HepG2 (cell line): Measurements from ENCODE around the gene COPS4. TPM values are rescaled to one million over a fixed set of nuclear protein-coding genes. Genes with fewer than 3 reads are reported as not detected.

Experiments used
- ATF5 ChIP-seq: sonication (generic); formaldehyde crosslinking; IDR thresholded peaks from 2 replicates; pipeline ENCODE4 v1.4.0; 2020; ENCODE audit warnings: mild to moderate bottlenecking, low read depth, missing genetic modification reagents
- BCLAF1 ChIP-seq: fragments of 450-650 bp; IDR thresholded peaks from 2 replicates; pipeline ENCODE4 v1.6.1; 2017; ENCODE audit warnings: mild to moderate bottlenecking
- CAMTA2 ChIP-seq: sonication (generic); formaldehyde crosslinking; IDR thresholded peaks from 2 replicates; pipeline ENCODE4 v1.4.0; 2020; ENCODE audit warnings: mild to moderate bottlenecking, missing genetic modification reagents, borderline replicate concordance
- CBX2 ChIP-seq, 2 experiments: fragments of 200-600 bp in 1 of 2; sonication (generic); formaldehyde crosslinking in 1 of 2; IDR thresholded peaks; 2 replicates each; pipeline versions ENCODE4 v1.7.0 to v1.8.1; 2018 to 2022; ENCODE audit warnings: low read depth in 2 of 2, low read length in 1 of 2, mild to moderate bottlenecking in 1 of 2, missing genetic modification reagents in 1 of 2
- FOXA1 ChIP-seq, 2 experiments: fragments of 450-650 bp in 1 of 2; sonication (generic) in 1 of 2; formaldehyde crosslinking in 1 of 2; IDR thresholded peaks; 2 replicates each; pipeline versions ENCODE4 v1.4.0 to v1.6.1; 2016 to 2020; ENCODE audit warnings: missing genetic modification reagents in 1 of 2
- HDAC2 ChIP-seq: sonication (generic); formaldehyde crosslinking; IDR thresholded peaks from 2 replicates; pipeline ENCODE4 v1.4.0; 2020; ENCODE audit warnings: missing genetic modification reagents
- IRF2 ChIP-seq: IDR thresholded peaks from 2 replicates; pipeline ENCODE4 v1.6.1; 2018; ENCODE audit warnings: missing genetic modification reagents, missing compliant biosample characterization
- MIXL1 ChIP-seq: IDR thresholded peaks from 2 replicates; pipeline ENCODE4 v1.6.1; 2016
- NBN ChIP-seq: fragments of 450-650 bp; conservative IDR thresholded peaks from 2 replicates; pipeline ENCODE4 v1.6.1; 2017
- NCOA1 ChIP-seq: sonication (generic); formaldehyde crosslinking; IDR thresholded peaks from 2 replicates; pipeline ENCODE4 v1.9.0; 2021; ENCODE audit warnings: missing genetic modification reagents
- PITX1 ChIP-seq: sonication (generic); formaldehyde crosslinking; IDR thresholded peaks from 2 replicates; pipeline ENCODE4 v1.5.1; 2020; ENCODE audit warnings: mild to moderate bottlenecking, missing genetic modification reagents
- RFX5 ChIP-seq: IDR thresholded peaks from 2 replicates; pipeline ENCODE4 v1.6.1; 2011; ENCODE audit warnings: low read depth, low read length, improper control_type of control experiment
- SP4 ChIP-seq: sonication (generic); formaldehyde crosslinking; IDR thresholded peaks from 2 replicates; pipeline ENCODE4 v1.8.1; 2023; ENCODE audit warnings: mild to moderate bottlenecking, missing genetic modification reagents
- TCF7 ChIP-seq: sonication (generic); IDR thresholded peaks from 2 replicates; pipeline ENCODE4 v1.6.1; 2016; ENCODE audit warnings: antibody characterized with exemption, low read depth
- YEATS2 ChIP-seq: sonication (generic); formaldehyde crosslinking; IDR thresholded peaks from 2 replicates; pipeline ENCODE4 v1.4.0; 2020; ENCODE audit warnings: missing genetic modification reagents, borderline replicate concordance
- ZBTB14 ChIP-seq: sonication (generic); formaldehyde crosslinking; IDR thresholded peaks from 2 replicates; pipeline ENCODE4 v1.4.0; 2020; ENCODE audit warnings: missing genetic modification reagents
- ZHX1 ChIP-seq: sonication (generic); formaldehyde crosslinking; IDR thresholded peaks from 2 replicates; pipeline ENCODE4 v1.8.1; 2022; ENCODE audit warnings: low read depth, mild to moderate bottlenecking, missing genetic modification reagents
- ZNF335 ChIP-seq: sonication (generic); formaldehyde crosslinking; IDR thresholded peaks from 2 replicates; pipeline ENCODE4 v1.4.0; 2020; ENCODE audit warnings: missing genetic modification reagents
- ZNF557 ChIP-seq: sonication (generic); formaldehyde crosslinking; IDR thresholded peaks from 2 replicates; pipeline ENCODE4 v1.4.0; 2020; ENCODE audit warnings: missing genetic modification reagents
- ZNF589 ChIP-seq: sonication (generic); formaldehyde crosslinking; conservative IDR thresholded peaks from 2 replicates; pipeline ENCODE4 v1.8.0; 2022; ENCODE audit warnings: mild to moderate bottlenecking, moderate library complexity, missing genetic modification reagents
- polyA plus RNA-seq, 8 experiments: library from polyadenylated mRNA; depleted of rRNA in 3 of 8; stranded (reverse) in 7 of 8; unstranded in 1 of 8; fragments of >200 nt; fragmentation: Illumina TruSeq in 4 of 8; extraction: Trizol in 4 of 8; gene quantifications; 2 replicates each; pipeline versions ENCODE4 v1.2.1 to v1.2.3, GENCODE V29; 2011 to 2016; ENCODE audit warnings: low read depth in 4 of 8, missing spikeins in 1 of 8, mixed read lengths in 1 of 8; ENCODE audit not compliant: insufficient read depth in 1 of 8
- total RNA-seq, 5 experiments: library from RNA; depleted of rRNA; stranded (reverse); fragments of >200 nt; fragmentation: Illumina TruSeq; extraction: Trizol; gene quantifications; 2 replicates each; pipeline ENCODE4 v1.2.3, GENCODE V29; 2016; ENCODE audit warnings: low read depth in 1 of 5
- TF ChIP-seq, protein P1 (sequence below): sonication (generic); formaldehyde crosslinking; IDR thresholded peaks from 2 replicates; pipeline ENCODE4 v1.4.0; 2020; ENCODE audit warnings: missing genetic modification reagents

COPS4 gene
- total and polyA plus RNA-seq, 2 of the 13 experiments (the other 11 are each of a cell fraction or from before 2014, with no cell fraction given) = 28.8 to 52.5 TPM

DNA sequence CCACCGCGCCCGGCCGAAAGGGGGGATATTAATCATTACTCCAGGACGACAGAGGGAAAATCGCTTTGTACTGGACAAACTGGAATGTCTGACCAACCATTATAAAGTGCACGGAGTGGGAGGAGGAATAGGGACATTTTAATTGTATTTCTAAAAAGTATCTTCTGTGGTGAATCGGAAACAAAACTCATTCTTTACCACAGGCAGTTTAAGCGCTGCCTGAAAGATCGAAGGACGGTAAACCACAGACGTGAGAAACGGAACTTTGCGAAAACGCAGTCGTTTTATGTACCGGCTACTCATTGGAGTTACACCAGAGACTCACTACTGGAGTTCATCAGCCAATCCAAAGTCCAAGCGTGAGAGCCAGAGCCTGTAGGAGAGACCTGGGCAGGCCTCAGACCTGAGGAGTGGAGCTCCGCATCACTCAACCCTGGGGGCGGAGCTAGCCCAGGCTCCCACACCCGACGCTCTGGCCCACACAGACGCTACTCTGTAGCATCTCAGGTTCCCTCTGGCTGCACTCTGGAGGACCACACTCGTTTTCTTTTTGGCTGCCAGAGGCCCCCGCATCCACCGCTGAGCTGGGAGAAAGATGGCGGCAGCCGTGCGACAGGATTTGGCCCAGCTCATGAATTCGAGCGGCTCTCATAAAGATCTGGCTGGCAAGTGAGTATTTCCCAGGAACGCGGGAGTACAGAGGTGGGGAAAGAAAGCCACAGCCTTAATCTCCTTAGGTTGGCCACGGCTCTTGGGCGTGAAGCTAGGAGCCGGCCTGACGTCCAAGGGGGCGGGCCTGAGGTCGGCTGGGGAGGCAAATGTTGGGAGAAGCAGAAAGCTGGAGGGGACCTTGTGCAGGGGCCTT, at the start of gene COPS4 (continued):
- TF ChIP-seq CAMTA2 (no peak), FOXA1 (IDR thresholded peaks at IDR 0.05) (no peak), FOXA1 (CRISPR knock-in tag; IDR thresholded peaks at IDR 0.05) (0 out of 2 replicates have a peak, but pooled peaks have one; percentile 19), NCOA1 (CRISPR knock-in tag) (peak; percentile 29; the same call in 1 of the 2 replicates), YEATS2 (CRISPR knock-in tag) (peak; percentile 93), ZNF589 (no peak), ZNF335 (peak; percentile 80), PITX1 (peak; percentile 68), ZBTB14 (no peak), ATF5 (CRISPR knock-in tag) (no peak), ZHX1 (peak; percentile 61; the same call in 1 of the 2 replicates), IRF2 (CRISPR knock-in tag) (peak; percentile 97), SP4 (CRISPR knock-in tag) (peak; percentile 39; the same call in 1 of the 2 replicates), NBN (no peak), ZNF557 (no peak), BCLAF1 (no peak), CBX2 (IDR thresholded peaks at IDR 0.05; ENCODE audit: low read depth, low read length) (no peak), CBX2 (CRISPR knock-in tag; IDR thresholded peaks at IDR 0.05; ENCODE audit: low read depth) (no peak), MIXL1 (peak; percentile 87), TCF7 (peak; percentile 45; the same call in 1 of the 2 replicates), RFX5 (0 out of 2 replicates have a peak, but pooled peaks have one; percentile 12), HDAC2 (CRISPR knock-in tag) (peak; percentile 83)
- TF ChIP-seq, protein P1, sequence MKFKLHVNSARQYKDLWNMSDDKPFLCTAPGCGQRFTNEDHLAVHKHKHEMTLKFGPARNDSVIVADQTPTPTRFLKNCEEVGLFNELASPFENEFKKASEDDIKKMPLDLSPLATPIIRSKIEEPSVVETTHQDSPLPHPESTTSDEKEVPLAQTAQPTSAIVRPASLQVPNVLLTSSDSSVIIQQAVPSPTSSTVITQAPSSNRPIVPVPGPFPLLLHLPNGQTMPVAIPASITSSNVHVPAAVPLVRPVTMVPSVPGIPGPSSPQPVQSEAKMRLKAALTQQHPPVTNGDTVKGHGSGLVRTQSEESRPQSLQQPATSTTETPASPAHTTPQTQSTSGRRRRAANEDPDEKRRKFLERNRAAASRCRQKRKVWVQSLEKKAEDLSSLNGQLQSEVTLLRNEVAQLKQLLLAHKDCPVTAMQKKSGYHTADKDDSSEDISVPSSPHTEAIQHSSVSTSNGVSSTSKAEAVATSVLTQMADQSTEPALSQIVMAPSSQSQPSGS (CRISPR knock-in tag) = peak; percentile 89
